Measurements from ENCODE around the gene CD9.

Gene CD9

GRCh38 chr12:6221146-6221545 is 20.9 kb downstream of the CD9 start:
- peak overlapping the region; percentile 95; the same call in 1 of the 2 replicates for H3K27ac ChIP-seq
- TF ChIP-seq CTCF (conservative IDR thresholded peaks at IDR 0.05) (no peak), ZFX (IDR thresholded peaks at IDR 0.05) (no peak)

GRCh38 chr12:6222078-6222654 is 22.0 kb downstream of the CD9 start:
- H3K27ac ChIP-seq: peak overlapping the region; percentile 95
- TF ChIP-seq ZFX (IDR thresholded peaks at IDR 0.05): no peak
- no peak for TF ChIP-seq CTCF (conservative IDR thresholded peaks at IDR 0.05)

- TF ChIP-seq ZFX (IDR thresholded peaks at IDR 0.05) (no peak), CTCF (conservative IDR thresholded peaks at IDR 0.05) (no peak)
- peak overlapping the region; percentile 95; the same call in 1 of the 2 replicates for H3K27ac ChIP-seq
Observed at GRCh38 chr12:6223545-6223944, 23.3 kb downstream of the CD9 start.

- TF ChIP-seq CTCF (conservative IDR thresholded peaks at IDR 0.05) (no peak), ZFX (IDR thresholded peaks at IDR 0.05) (no peak)
- H3K27ac ChIP-seq: peak overlapping the region; percentile 95
Observed at GRCh38 chr12:6224550-6224949, 24.4 kb downstream of the CD9 start.

GRCh38 chr12:6225630-6226001 is 25.4 kb downstream of the CD9 start:
- TF ChIP-seq ZFX (IDR thresholded peaks at IDR 0.05) (no peak), CTCF (conservative IDR thresholded peaks at IDR 0.05) (no peak)
- H3K27ac ChIP-seq: peak overlapping the region; percentile 95

- TF ChIP-seq ZFX (IDR thresholded peaks at IDR 0.05) (no peak), CTCF (conservative IDR thresholded peaks at IDR 0.05) (no peak)
- peak overlapping the region; percentile 95 for H3K27ac ChIP-seq
Observed at GRCh38 chr12:6226002-6226678, 25.9 kb downstream of the CD9 start.

GRCh38 chr12:6226679-6227051 is 26.5 kb downstream of the CD9 start:
- H3K27ac ChIP-seq: peak overlapping the region; percentile 95
- no peak for TF ChIP-seq CTCF (conservative IDR thresholded peaks at IDR 0.05)
- no peak for TF ChIP-seq ZFX (IDR thresholded peaks at IDR 0.05)
